Neural progenitor cell (in vitro differentiated cells): ENCODE measurements around the gene PRIMPOL. TPM values are rescaled to one million over a fixed set of nuclear protein-coding genes. Genes with fewer than 3 reads are reported as not detected.

Source experiments
- DNase-seq: peaks from one replicate; pipeline ENCODE4 v3.0.0-alpha.2; 2016; ENCODE audit warnings: low spot score
- H2AFZ ChIP-seq: fragments of 200-600 bp; sonication (generic); replicated peaks from 2 replicates; pipeline ENCODE4 v1.6.1; 2016; ENCODE audit warnings: antibody characterized with exemption
- H3F3A ChIP-seq: fragments of 200-600 bp; sonication (generic); 2 replicates; pipeline ENCODE4 v1.6.1; 2016; ENCODE audit warnings: antibody characterized with exemption, low read depth
- H3K27ac ChIP-seq: fragments of 200-600 bp; sonication (generic); 2 replicates; pipeline ENCODE4 v1.5.1; 2016; ENCODE audit warnings: mild to moderate bottlenecking
- H3K27me3 ChIP-seq: fragments of 200-600 bp; sonication (generic); 2 replicates; pipeline ENCODE4 v1.6.1; 2016; ENCODE audit warnings: mild to moderate bottlenecking, moderate library complexity
- H3K36me3 ChIP-seq: fragments of 200-600 bp; sonication (generic); 2 replicates; pipeline ENCODE4 v1.5.1; 2016
- H3K4me1 ChIP-seq: fragments of 200-600 bp; sonication (generic); 2 replicates; pipeline ENCODE4 v1.6.1; 2016; ENCODE audit warnings: mixed run types
- H3K4me2 ChIP-seq: fragments of 200-600 bp; sonication (generic); 2 replicates; pipeline ENCODE4 v1.6.1; 2016
- H3K4me3 ChIP-seq: fragments of 200-600 bp; sonication (generic); 2 replicates; pipeline ENCODE4 v1.5.1; 2016
- H3K79me2 ChIP-seq: fragments of 200-600 bp; sonication (generic); 2 replicates; pipeline ENCODE4 v1.6.1; 2016; ENCODE audit warnings: low read depth
- H3K9ac ChIP-seq: fragments of 200-600 bp; sonication (generic); 2 replicates; pipeline ENCODE4 v1.6.1; 2016
- H3K9me3 ChIP-seq: fragments of 200-600 bp; sonication (generic); 2 replicates; pipeline ENCODE4 v1.5.1; 2016; ENCODE audit warnings: low read depth
- H4K20me1 ChIP-seq: fragments of 200-600 bp; sonication (generic); 2 replicates; pipeline ENCODE4 v1.6.1; 2016; ENCODE audit warnings: low read depth
- H3K27ac Mint-ChIP-seq: 3 replicates; pipeline ENCODE4 v1.8.0; 2021; ENCODE audit warnings: mixed read lengths
- H3K27me3 Mint-ChIP-seq: 2 replicates; pipeline ENCODE4 v1.8.0; 2022; ENCODE audit warnings: low read depth, mild to moderate bottlenecking, inconsistent platforms, moderate library complexity, mixed read lengths; ENCODE audit not compliant: insufficient read depth
- H3K36me3 Mint-ChIP-seq: 3 replicates; pipeline ENCODE4 v1.8.0; 2021; ENCODE audit warnings: mixed read lengths
- H3K4me1 Mint-ChIP-seq: 3 replicates; pipeline ENCODE4 v1.8.0; 2021; ENCODE audit warnings: mixed read lengths
- H3K4me3 Mint-ChIP-seq: 3 replicates; pipeline ENCODE4 v1.8.0; 2021; ENCODE audit warnings: mild to moderate bottlenecking, moderate library complexity, mixed read lengths
- H3K9me3 Mint-ChIP-seq: 3 replicates; pipeline ENCODE4 v1.8.0; 2020; ENCODE audit warnings: mixed read lengths
- CTCF ChIP-seq: fragments of 200-600 bp; sonication (generic); IDR thresholded peaks from 2 replicates; pipeline ENCODE4 v1.5.1; 2017; ENCODE audit warnings: antibody characterized with exemption, mild to moderate bottlenecking
- EZH2 ChIP-seq: fragments of 200-600 bp; sonication (generic); IDR thresholded peaks from 2 replicates; pipeline ENCODE4 v1.6.1; 2017; ENCODE audit warnings: antibody characterized with exemption, mild to moderate bottlenecking, moderate library complexity
- EZH2phosphoT487 ChIP-seq: fragments of 200-600 bp; sonication (generic); IDR thresholded peaks from 2 replicates; pipeline ENCODE4 v1.6.1; 2017; ENCODE audit warnings: antibody characterized with exemption
- total RNA-seq: library from RNA; depleted of rRNA; stranded (reverse); fragments of >200 nt; gene quantifications from 2 replicates; pipeline ENCODE4 v1.2.3, GENCODE V29; 2015; ENCODE audit warnings: low replicate concordance

PRIMPOL gene
- total RNA-seq, 1 donor from 2014 or later = 46.6 TPM

GRCh38 chr4:184636144-184636543 lies 13.4 kb upstream of the PRIMPOL start:
- Mint-ChIP-seq H3K4me1 (peaks cover 15% of the 10 kb centered on the region), H3K27me3 (no peaks in the 10 kb centered on the region), H3K27ac (no peak overlapping the region), H3K36me3 (peaks cover 22% of the 10 kb centered on the region), H3K9me3 (no peaks in the 10 kb centered on the region), H3K4me3 (no peak overlapping the region)
- Histone ChIP-seq H3K4me3 (no peak overlapping the region), H3K9me3 (no peaks in the 10 kb centered on the region), H3K9ac (no peak overlapping the region), H3K36me3 (peaks cover 4% of the 10 kb centered on the region), H3K4me1 (peaks cover 8% of the 10 kb centered on the region), H3K79me2 (peaks cover 29% of the 10 kb centered on the region), H3F3A (no peaks in the 10 kb centered on the region), H2AFZ (no peak overlapping the region), H4K20me1 (no peaks in the 10 kb centered on the region), H3K27ac (no peak overlapping the region), H3K27me3 (no peaks in the 10 kb centered on the region), H3K4me2 (no peak overlapping the region)
- TF ChIP-seq EZH2phosphoT487 (no peak), EZH2 (no peak), CTCF (no peak)
- no peak for DNase-seq

GRCh38 chr4:184636897-184637296 lies 12.6 kb upstream of the PRIMPOL start:
- no peaks in the 10 kb centered on the region for H3K9me3 Mint-ChIP-seq
- no peak overlapping the region for H3K27ac Mint-ChIP-seq
- H3K9ac ChIP-seq = no peak overlapping the region
- peaks cover 23% of the 10 kb centered on the region for H3K36me3 Mint-ChIP-seq
- H3K27me3 Mint-ChIP-seq = no peaks in the 10 kb centered on the region
- no peaks in the 10 kb centered on the region for H3K36me3 ChIP-seq
- DNase-seq = no peak
- no peak overlapping the region for H3K4me2 ChIP-seq
- TF ChIP-seq CTCF (no peak), EZH2 (no peak), EZH2phosphoT487 (no peak)
- peaks cover 8% of the 10 kb centered on the region for H3K4me1 ChIP-seq
- no peak overlapping the region for H3K27ac ChIP-seq
- H2AFZ ChIP-seq = no peak overlapping the region
- peaks cover 17% of the 10 kb centered on the region for H3K4me1 Mint-ChIP-seq
- no peaks in the 10 kb centered on the region for H3K27me3 ChIP-seq
- no peaks in the 10 kb centered on the region for H3K9me3 ChIP-seq
- no peaks in the 10 kb centered on the region for H3F3A ChIP-seq
- H3K4me3 Mint-ChIP-seq = no peak overlapping the region
- peaks cover 37% of the 10 kb centered on the region for H3K79me2 ChIP-seq
- H3K4me3 ChIP-seq = no peak overlapping the region
- H4K20me1 ChIP-seq = no peaks in the 10 kb centered on the region

GRCh38 chr4:184641022-184641421 lies 8.5 kb upstream of the PRIMPOL start:
- peaks cover 13% of the 10 kb centered on the region for H4K20me1 ChIP-seq
- H3K27me3 ChIP-seq = no peaks in the 10 kb centered on the region
- TF ChIP-seq CTCF = no peak
- TF ChIP-seq EZH2 = no peak
- TF ChIP-seq EZH2phosphoT487 = no peak
- H3K36me3 Mint-ChIP-seq = peaks cover 20% of the 10 kb centered on the region
- no peaks in the 10 kb centered on the region for H3K9me3 Mint-ChIP-seq
- no peaks in the 10 kb centered on the region for H3K36me3 ChIP-seq
- peaks cover 4% of the 10 kb centered on the region for H3F3A ChIP-seq
- no peaks in the 10 kb centered on the region for H3K9me3 ChIP-seq
- peaks cover 77% of the 10 kb centered on the region for H3K79me2 ChIP-seq
- H3K27ac Mint-ChIP-seq = no peak overlapping the region
- H3K4me1 ChIP-seq = peaks cover 15% of the 10 kb centered on the region
- peaks cover 2% of the 10 kb centered on the region for H3K27me3 Mint-ChIP-seq
- H3K27ac ChIP-seq = no peak overlapping the region
- H3K9ac ChIP-seq = no peak overlapping the region
- no peak overlapping the region for H3K4me3 Mint-ChIP-seq
- H2AFZ ChIP-seq = no peak overlapping the region
- peaks cover 47% of the 10 kb centered on the region for H3K4me1 Mint-ChIP-seq
- H3K4me3 ChIP-seq = no peak overlapping the region
- DNase-seq = no peak
- H3K4me2 ChIP-seq = no peak overlapping the region
